ENCODE results near the gene LTBR. TPM values are rescaled to one million over a fixed set of nuclear protein-coding genes. Genes with fewer than 3 reads are reported as not detected.
A peak's percentile ranks its signal among the peaks of the same experiment; 100 is the strongest.

LTBR gene
- polyA plus RNA-seq, 3 donors = 56.4 to 108 (median 60.6) TPM

DNA sequence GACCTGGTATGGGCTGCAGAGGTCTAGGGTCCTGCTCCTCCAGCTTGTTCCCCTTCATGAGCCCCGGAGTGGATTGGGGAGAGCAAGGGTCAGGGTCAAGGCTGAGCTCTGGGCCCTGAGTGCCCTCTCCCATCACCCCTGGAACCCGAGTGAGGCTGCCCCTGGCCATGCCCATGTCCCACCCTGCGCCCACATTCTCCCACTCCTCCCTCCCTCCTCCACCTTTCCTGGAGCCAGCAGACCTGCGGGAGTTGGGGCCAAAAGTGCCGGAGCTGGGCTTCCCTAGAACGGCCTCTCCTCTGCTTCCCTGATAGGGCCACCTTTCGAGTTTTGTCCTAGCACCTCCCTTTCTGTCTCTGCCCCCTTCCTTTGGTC, 9.2 kb upstream of the LTBR start:
- WGBS (ENCODE audit: insufficient coverage) = 92% methylated on average over 6 of the region's 7 CpGs
- H3K4me3 ChIP-seq (replicated peaks in 1 of 3; ENCODE audit: low read depth in 2 of 3, low read length in 3 of 3) = no peak overlapping the region
- Mint-ChIP-seq H3K4me1 (peaks cover 67% of the 10 kb centered on the region), H3K36me3 (peaks cover 0 to 2% of the 10 kb centered on the region in 2 donors), H3K27me3 (ENCODE audit: low read depth in 3 of 3) (peaks cover 2 to 5% (median 2%) of the 10 kb centered on the region in 3 donors), H3K4me3 (no peak overlapping the region), H3K27ac (peak overlapping the region in 1 of 7 donors; percentile 46), H3K9me3 (no peaks in the 10 kb centered on the region)
- no peak overlapping the region for H3K4me2 ChIP-seq (replicated peaks; ENCODE audit: extremely low read depth, low read length, poor library complexity, severe bottlenecking)
- TF ChIP-seq CTCF (IDR thresholded peaks at IDR 0.05) = no peak
- no peak overlapping the region for H3K27ac ChIP-seq (ENCODE audit: low read depth in 1 of 2, low read length in 2 of 2)
- no peaks in the 10 kb centered on the region for H3K9me3 ChIP-seq (replicated peaks in 1 of 2; ENCODE audit: control insufficient read depth in 1 of 2, insufficient read depth in 1 of 2, low read length in 2 of 2)
- no peaks in the 10 kb centered on the region for H3K79me2 ChIP-seq (ENCODE audit: insufficient read depth, low read length)
- no peaks in the 10 kb centered on the region for H4K20me1 ChIP-seq (ENCODE audit: insufficient read depth, low read length)
- H3K4me1 ChIP-seq (ENCODE audit: control insufficient read depth in 1 of 2, insufficient read depth in 2 of 2, low read length in 2 of 2) = peaks cover 55 to 62% of the 10 kb centered on the region in 2 donors
- H3K9ac ChIP-seq (ENCODE audit: insufficient read depth, low read length, poor library complexity, severe bottlenecking) = no peak overlapping the region
- no peaks in the 10 kb centered on the region for H3K36me3 ChIP-seq (replicated peaks in 1 of 2; ENCODE audit: control insufficient read depth in 1 of 2, insufficient read depth in 2 of 2, low read length in 2 of 2)
- H2AFZ ChIP-seq (ENCODE audit: insufficient read depth, low read depth, low read length, poor library complexity, severe bottlenecking) = no peak overlapping the region
- no peaks in the 10 kb centered on the region for H3K27me3 ChIP-seq (ENCODE audit: control insufficient read depth in 2 of 2, insufficient read depth in 2 of 2, low read length in 2 of 2)
- intact Hi-C loops (cut with micrococcal nuclease) = loop anchor here (5.0 kb wide), 1 partner anchor 37 kb away; no protein-coding TSS in a partner anchor
- peak in 1 of 3 donors; percentile 5 for DNase-seq

DNA sequence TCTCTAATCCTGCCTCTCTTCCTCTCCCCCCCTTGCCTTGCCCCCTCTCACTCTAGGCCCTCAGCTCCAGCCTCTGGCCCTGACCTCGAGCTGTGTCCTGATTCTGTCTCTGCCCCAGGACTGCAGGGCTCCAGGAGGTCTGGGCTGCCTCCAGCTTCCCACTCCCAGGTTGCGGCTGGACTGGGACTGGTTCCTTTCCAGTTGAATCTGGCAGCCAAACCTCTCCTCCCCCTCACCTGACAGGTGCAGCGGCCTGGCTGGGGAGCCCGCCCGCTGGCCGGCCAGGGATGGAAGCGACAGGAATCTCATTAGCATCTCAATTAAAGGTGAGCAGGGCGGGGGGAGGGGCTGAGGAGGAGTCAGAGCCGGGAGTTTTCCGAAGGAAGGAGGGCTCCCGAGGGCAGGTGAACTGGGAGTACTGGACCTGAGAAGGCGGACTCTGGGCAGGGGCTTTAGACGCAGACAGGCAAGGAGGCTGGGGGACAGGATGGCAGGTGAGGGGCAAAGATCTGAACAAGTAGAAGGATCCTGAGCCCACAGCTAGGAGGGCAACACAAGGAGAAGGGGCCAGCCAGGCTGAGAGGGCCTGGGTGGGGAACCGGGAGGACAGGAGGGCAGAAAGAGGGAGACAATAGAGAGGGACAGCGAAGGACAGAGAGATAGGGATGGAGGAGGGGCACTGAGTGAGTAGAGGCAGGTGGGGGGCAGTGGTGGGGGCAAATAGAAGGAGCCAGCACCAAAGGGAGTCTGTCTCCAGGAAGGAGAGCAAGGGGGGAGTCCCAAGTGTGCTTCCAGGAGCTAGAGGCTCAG, 8.5 kb upstream of the LTBR start, which contains the start of gene SCNN1A:
Gene SCNN1A (minus strand): TSS at position 295 of the 810 bp plus-strand sequence. CDS start 780 bp downstream, outside the sequence.
- Histone ChIP-seq H3K4me3 (replicated peaks in 1 of 3; ENCODE audit: low read depth in 2 of 3, low read length in 3 of 3) (no peak within 1 kb of the TSS), H3K9ac (ENCODE audit: insufficient read depth, low read length, poor library complexity, severe bottlenecking) (no peak within 1 kb of the TSS), H4K20me1 (ENCODE audit: insufficient read depth, low read length) (no peaks in the 10 kb centered on the region), H3K27me3 (ENCODE audit: control insufficient read depth in 2 of 2, insufficient read depth in 2 of 2, low read length in 2 of 2) (no peaks in the 10 kb centered on the region), H2AFZ (ENCODE audit: insufficient read depth, low read depth, low read length, poor library complexity, severe bottlenecking) (peak within 1 kb of the TSS; percentile 64), H3K27ac (ENCODE audit: low read depth in 1 of 2, low read length in 2 of 2) (no peak within 1 kb of the TSS), H3K36me3 (replicated peaks in 1 of 2; ENCODE audit: control insufficient read depth in 1 of 2, insufficient read depth in 2 of 2, low read length in 2 of 2) (no peaks in the 10 kb centered on the region), H3K4me2 (replicated peaks; ENCODE audit: extremely low read depth, low read length, poor library complexity, severe bottlenecking) (no peak within 1 kb of the TSS), H3K9me3 (replicated peaks in 1 of 2; ENCODE audit: control insufficient read depth in 1 of 2, insufficient read depth in 1 of 2, low read length in 2 of 2) (no peaks in the 10 kb centered on the region), H3K79me2 (ENCODE audit: insufficient read depth, low read length) (no peaks in the 10 kb centered on the region), H3K4me1 (ENCODE audit: control insufficient read depth in 1 of 2, insufficient read depth in 2 of 2, low read length in 2 of 2) (peaks cover 62 to 66% of the 10 kb centered on the region in 2 donors)
- intact Hi-C loops (cut with micrococcal nuclease) = loop anchor here (5.0 kb wide), 1 partner anchor 38 kb away; no protein-coding TSS in a partner anchor
- Mint-ChIP-seq H3K36me3 (peaks cover 0 to 2% of the 10 kb centered on the region in 2 donors), H3K27ac (peak within 1 kb of the TSS in 4 of 7 donors; percentile 27 to 64 (median 48)), H3K27me3 (ENCODE audit: low read depth in 3 of 3) (peaks cover 2 to 5% (median 2%) of the 10 kb centered on the region in 3 donors), H3K4me3 (peak within 1 kb of the TSS; percentile 25 to 81), H3K9me3 (no peaks in the 10 kb centered on the region), H3K4me1 (peaks cover 71% of the 10 kb centered on the region)
- WGBS (ENCODE audit: insufficient coverage) = 93% methylated on average over 9 of the region's 15 CpGs
- peak in 1 of 3 donors; percentile 3 for DNase-seq
- no peak for TF ChIP-seq CTCF (IDR thresholded peaks at IDR 0.05)

Data from CD14-positive monocyte (primary cell).